Measurements from ENCODE around the gene TBL1X.
A peak's percentile ranks its signal among the peaks of the same experiment; 100 is the strongest.
"Not testable (repeated sequence)": the region's sequence is repeated elsewhere in the genome, so short reads cannot be mapped to it uniquely, and the experiment has no call there.

TBL1X gene

DNA sequence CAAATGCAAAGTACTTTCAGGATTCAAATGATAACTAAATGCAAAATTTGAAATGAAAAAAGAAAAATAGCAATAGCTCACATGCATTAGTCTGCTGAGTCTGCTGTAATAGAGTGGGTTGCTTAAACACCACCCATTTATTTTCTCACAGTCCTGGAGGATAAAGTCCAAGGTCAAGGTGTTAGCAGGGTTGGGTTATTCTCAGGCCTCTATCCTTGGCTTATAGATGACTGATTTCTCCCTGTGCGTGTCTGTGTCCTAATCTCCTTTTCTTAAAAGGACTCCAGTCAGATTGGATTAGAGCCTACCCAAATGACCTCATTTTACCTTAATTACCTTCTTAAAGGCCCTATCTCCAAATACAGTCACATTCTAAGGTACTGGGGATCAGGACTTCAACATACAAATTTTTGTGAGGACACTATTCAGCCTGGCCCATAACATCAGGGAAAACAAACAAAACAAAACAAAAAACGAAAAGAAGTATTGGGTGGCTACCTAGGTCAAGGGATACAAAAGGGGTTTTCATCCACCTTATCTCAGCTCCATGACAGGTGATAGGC lies 6.3 kb upstream of the TBL1X start:
- no peak for DNase-seq

DNA sequence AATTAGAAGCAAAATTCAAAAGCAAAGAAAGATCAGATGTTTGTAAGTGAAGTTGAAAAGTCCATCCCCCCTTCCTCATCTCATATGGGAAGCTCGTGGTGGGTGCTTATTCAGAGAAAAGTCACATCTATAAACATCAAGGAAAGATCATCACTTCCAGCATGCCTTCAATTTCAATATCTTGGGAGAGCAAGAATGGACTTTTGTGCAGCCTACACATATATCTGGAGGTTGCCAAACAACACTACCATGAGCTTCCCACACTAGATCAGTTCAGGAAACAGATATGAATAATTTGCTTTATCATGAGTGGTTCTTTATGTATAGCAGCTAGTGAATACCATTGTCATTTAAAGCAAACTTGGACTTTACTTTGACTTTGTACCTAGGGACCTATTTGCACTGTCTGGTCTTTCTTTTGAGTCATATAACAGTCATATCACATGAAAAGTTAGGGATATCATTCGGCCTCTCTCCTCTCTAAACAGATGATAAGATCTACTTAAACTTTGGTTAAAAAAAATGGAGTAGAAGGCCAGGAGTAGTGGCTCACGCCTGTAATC lies 5.6 kb upstream of the TBL1X start:
- DNase-seq, result no peak

DNA sequence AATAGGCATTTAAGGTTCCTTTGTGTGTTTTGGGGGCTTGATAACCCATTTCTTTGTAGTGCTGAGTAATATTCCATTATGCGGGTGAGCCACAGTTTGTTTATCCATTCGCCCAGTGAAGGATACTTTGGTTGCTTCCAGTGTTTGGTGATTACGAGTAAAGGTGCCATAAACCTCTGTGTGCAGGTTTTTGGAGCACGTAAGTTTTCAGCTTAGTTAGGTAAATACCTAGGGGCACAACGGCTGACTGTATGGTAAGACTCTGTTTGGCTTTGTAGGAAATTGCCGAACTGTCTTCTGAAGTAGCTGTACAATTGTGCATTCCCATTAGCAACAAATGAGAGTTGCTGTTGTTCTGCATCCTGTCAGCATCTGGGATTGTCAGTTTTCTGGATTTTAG lies 3.8 kb upstream of the TBL1X start:
- no peak for DNase-seq

DNA sequence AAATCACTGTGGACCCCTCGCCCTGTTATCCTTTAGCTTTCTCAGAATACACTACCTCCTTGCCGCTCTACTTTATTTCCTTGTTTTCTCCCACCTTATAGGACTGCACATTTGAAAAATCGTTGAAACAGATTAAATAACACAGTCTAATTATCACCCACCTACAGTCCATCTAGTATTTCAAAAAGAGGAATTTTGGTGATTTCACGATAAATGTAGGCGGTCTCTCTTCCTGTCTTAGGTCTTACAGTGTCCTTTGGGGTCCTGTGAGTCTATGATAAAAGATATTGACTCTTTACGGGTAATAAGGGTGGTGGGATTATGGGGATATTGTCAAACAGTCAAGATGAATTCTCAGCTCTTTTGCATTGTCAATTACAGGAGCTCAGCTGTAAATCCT lies 2.4 kb upstream of the TBL1X start:
- DNase-seq, result no peak

- DNase-seq, result peak in 14 of 58 donors; percentile 0 to 41 (median 7)
Observed at GRCh38 chrX:9465380-9466123, 694 bp downstream of the TBL1X start.

- DNase-seq, result peak in 29 of 58 donors; percentile 0 to 32 (median 3)
Observed at GRCh38 chrX:9466124-9466495, 1.3 kb downstream of the TBL1X start.

DNA sequence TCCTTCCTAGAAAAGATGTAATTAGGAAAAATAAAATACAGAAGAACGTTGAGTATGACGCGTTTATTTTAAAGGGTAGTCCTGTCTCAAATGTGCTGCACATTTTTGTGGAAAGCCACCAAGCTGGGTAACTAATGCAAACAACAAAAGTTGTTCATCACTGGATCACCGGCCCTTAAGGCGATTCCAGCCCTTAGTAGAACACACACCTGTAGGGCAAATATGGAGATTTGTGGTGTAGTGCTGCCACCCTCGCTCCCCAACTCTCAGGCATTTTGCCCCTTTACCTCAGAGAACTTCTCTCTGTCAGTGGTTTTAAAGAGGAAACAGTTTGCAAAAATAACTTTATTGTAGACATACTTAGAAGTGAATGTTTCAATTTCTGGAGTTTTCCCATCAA lies 1.9 kb downstream of the TBL1X start:
- DNase-seq, result no peak

GRCh38 chrX:9467146-9467545 lies 2.3 kb downstream of the TBL1X start:
- DNase-seq, result no peak

GRCh38 chrX:9467751-9468150 lies 2.9 kb downstream of the TBL1X start:
- DNase-seq, result no peak

- no peak for DNase-seq
Observed at GRCh38 chrX:9471571-9471985, 6.7 kb downstream of the TBL1X start.

DNA sequence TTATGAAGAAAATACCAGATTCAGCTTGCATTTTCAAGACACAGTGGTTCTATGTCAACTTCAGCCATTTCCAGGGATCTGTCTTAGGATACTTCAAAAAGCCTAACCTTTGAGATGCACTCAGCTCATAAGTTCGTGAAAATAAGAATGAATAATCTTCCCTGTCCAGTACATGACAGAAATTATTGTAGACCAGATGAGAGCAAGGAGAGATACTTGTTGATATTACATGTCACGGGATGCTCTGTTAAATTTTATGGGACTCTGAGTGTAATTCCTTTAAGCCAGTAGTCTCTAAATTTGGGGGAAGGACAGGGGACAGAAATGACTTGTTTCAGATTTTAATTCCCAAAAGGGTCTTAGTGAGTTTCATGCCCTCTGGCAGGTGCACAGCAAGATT lies 8.8 kb downstream of the TBL1X start:
- DNase-seq, result no peak

DNA sequence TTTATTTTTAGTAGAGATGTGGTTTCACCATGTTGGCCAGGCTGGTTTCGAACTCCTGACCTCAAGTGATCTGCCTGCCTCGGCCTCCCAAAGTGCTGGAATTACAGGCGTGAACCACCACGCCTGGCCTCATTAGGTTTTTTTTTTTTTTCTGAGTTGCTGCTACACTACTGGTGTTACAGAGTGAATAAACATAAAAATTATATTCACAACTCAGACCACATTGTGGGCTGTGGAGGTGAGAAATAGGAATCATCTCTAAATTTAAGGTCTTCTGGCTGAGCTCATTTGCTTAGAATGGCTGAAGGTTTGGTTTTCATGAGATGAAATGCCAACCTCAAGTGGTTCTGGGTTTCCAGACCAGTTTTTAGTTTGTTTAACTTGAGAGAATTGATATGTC lies 10.6 kb downstream of the TBL1X start:
- not testable (repeated sequence) for DNase-seq

- DNase-seq, result no peak
Observed at GRCh38 chrX:9475984-9476383, 11.1 kb downstream of the TBL1X start.

DNA sequence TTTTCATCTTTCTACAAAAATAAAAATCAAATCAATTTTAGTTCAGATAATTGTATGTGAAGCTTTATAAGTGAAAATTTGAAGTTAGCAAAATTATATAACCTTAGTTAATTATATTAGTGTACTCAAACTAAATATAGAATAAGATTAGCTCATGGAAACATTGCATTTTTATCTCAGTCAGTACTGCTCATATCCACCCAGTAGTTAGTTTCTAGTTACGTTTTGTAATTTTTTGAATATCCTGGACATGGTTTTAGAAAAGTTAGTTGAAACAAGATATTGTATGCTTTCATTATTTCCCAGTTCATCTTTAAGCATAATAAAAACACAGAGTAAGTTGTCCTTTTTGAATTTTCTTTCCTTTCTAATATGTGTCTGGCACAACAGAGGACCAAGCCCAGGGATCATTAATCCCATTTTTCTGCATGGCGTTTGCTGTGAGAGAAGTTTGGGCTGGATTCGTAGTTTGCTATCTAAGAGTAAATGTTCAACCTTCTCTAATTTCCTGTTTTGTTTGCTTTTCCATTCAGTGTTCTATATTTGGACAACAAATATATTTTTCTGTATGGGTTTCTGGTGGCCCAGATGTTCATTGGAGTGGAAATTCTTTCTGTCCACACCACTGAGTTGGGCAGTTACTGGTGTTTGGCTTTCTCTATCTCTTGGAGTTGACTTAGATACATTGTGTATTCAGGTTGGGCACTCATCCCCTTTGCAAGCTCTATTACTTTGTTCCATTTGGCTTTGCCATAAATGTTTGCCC lies 12.1 kb downstream of the TBL1X start:
- DNase-seq, result no peak

DNA sequence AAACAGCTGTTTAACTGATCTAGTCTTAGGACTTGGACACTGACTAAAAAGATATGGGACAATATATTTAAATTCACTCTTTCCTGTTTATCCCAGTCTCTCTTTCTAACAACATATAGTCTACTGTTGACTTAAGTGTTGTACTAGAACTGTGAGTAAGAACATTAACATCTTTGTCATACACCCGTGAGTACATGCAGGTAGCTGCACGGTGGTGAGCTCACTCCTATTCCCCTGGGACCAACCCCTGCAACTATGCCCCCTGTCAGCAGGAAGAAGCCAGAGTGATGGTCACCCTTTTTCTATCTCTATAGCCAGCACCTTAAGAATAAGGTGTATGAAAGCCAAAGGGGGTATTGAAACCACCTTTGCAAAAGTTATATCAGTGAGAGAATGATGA lies 17.6 kb downstream of the TBL1X start:
- DNase-seq, result no peak

DNA sequence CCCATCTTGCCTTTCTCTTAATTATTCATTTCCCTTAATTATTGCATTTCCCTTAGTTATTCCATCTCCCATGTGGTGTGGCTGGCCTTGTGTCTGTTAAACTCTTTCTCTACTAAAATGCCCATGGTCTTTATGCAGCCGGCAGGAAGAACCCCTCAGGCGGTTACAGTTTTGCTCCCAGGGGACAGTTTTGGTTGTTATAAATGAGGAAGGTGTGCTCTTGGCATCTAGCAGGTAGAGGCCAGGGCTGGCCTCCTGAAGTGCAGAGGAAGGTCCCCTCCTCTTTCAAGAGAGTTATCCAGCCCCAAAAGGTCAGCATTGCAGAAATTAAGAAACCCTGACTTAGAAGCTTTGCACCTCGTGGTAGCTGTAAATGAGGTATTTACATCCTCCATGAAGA lies 18.0 kb downstream of the TBL1X start:
- DNase-seq, result no peak

DNA sequence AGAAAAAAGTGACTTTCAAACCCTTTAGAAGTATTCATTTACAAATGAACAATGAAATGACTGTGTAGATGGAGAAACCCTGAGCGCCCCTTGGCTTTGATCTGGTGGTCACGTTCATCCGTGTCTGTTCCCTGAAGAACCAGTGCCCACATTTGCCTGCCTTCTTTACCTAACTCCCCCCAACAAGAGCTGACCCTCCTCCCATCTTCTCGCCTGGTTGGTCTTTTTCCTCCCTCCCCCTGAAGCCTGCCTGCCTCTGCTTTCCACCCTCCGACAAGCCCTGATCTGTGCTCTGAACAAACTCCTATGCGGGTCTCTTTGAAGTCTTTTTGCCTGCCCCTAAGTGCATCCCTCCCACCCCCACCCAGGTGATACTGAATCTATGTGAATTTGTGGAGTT lies 18.5 kb downstream of the TBL1X start:
- DNase-seq, result no peak

DNA sequence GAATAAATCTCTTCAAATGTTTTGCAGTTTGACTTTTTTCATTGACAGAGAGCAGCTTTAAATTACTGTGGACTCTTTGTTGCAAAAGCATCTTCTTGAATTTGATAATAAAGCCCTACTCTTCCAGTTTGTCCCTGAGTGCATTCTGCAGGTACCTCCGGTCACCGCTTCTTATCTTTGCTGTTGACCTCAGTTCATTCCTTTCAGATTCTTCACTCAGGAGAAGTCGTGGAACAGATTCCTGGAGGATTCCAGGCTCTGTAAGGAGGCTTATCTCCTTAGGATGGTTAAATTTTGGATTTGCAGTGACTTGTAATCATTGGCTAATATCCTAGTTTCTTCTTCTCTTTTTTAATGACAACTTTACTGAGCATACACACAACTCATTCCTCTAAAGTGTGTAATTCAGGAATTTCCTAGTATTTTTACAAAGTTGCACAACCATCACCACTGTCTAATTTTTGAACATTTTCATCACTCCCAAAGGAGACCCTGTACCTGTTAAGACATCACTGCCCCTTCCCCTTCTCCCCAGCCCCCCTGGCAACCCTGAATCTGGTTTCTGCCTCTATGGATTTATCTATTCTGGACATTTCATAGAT lies 22.0 kb downstream of the TBL1X start:
- DNase-seq, result no peak

DNA sequence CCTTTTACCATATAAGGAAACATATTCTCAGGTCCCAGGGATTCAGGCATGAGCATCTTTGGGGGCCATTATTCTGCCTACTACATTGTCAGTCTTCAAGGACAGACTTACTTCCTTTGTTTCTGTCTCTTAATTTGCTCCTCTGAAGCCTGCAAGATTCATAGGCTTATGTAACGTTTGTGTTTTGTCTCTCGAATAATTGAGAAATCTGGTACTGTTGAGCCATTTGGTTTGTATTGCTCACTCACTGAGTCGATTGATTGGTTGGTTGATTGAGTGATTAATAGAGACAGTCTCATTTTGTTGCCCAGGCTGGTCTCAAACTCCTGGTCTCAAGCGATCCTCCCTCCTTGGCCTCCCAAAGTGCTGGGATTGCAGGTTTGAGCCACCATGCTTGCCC lies 23.7 kb downstream of the TBL1X start:
- DNase-seq, result no peak

DNA sequence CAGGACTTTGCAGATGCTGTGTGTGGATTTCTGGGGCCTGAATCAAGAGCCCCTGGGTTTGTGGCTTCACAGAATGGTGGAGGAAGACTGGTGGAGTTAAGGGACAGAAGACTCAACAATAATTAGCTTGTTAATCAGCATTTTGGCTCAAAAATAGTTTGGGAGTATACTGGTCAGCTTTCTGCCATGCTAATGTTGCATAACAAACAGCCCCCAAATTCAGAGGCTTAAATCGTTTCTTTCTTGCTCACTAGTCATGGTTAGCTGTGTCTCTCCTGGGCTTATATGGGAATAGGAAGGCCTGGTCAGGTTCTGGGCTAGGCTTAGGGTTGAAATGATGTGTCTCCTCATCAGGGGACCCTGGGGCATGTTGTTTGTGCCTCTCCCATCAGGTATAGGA lies 24.4 kb downstream of the TBL1X start:
- DNase-seq, result no peak

GRCh38 chrX:9492901-9493300 lies 28.0 kb downstream of the TBL1X start:
- DNase-seq, result no peak

- DNase-seq, result no peak
Observed at GRCh38 chrX:9493936-9494335, 29.1 kb downstream of the TBL1X start.
